Stimulated activated CD4-positive, alpha-beta T cell treated with anti-CD3 and anti-CD28 coated beads, Interleukin-15, amount 100 ng/mL, for 48 hours (primary cell): ENCODE data around the gene SH3D19.
"Not testable (repeated sequence)": the region's sequence is repeated elsewhere in the genome, so short reads cannot be mapped to it uniquely, and the experiment has no call there.

ENCODE experiments used
- DNase-seq, 2 donors: peaks; one replicate each; pipeline ENCODE4 v3.0.0-alpha.2; 2020; ENCODE audit warnings: low read depth in 2 of 2

SH3D19 gene

DNA sequence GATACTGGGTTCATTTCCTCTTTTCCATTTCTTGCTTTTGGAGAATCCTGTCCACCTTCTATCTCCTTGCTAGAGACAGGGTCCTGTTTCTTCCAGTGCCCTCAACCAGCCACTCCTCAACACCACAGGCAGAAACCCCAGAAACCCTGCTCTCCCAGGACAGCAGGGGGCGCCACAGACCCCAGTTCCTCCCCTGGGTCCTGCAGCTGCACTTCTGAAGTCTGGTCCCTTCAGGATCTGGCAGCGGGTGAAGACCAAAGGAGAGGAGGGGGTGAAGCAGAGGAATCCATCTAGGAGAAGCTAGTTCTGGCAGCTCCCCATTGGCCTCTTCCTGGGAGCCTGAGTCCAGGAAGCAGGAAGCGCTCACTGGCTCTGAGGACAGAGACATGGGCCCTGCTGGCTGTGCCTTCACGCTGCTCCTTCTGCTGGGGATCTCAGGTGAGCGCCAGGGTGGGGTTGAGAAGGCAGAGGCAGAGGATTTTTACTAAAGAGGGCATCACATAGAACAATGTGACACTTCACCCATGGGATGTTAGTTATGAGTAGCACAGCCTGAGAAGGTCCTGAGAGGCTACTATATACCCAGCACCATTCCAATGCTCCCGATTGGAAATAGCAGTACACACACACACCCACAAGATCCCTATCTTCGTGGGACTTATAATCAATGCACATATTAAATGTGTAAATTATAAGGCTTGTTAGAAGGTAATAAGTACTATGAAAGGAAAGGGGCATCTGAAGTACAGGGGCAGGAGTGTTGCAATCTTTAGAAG, 48.4 kb downstream of the SH3D19 start, which contains the start of gene PRSS48:
TSS of gene PRSS48 (plus strand) at position 375 of the 776 bp plus-strand sequence. CDS start at position 387, 12 bp downstream.
- peak; percentile 8 to 43 for DNase-seq

DNA sequence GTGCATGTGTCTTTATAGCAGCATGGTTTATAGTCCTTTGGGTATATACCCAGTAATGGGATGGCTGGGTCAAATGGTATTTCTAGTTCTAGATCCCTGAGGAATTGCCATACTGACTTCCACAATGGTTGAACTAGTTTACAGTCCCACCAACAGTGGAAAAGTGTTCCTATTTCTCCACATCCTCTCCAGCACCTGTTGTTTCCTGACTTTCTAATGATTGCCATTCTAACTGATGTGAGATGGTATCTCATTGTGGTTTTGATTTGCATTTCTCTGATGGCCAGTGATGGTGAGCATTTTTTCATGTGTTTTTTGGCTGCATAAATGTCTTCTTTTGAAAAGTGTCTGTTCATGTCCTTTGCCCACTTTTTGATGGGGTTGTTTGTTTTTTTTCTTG, 56.5 kb downstream of the SH3D19 start:
- not testable (repeated sequence) for DNase-seq

- DNase-seq = no peak
Observed at GRCh38 chr4:151267822-151268535, 57.4 kb downstream of the SH3D19 start.

DNA sequence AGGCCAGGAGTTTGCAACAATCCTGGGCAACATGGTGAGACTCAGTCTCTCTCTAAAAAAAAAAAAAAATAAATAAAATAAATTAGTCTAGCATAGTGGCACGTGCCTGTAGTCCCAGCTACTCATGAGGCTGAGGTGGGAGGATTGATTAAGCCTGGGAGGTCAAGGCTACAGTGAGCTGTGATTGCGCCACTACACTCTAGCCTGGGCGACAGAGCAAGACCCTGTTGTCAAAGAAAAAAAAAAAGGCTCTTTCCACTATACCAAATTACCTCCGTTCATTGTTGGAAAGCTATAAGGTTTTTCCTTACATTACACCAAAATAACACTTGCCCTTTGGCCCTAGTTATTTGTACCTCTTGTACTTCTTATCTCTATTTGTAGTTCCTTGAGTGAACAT, 58.3 kb downstream of the SH3D19 start:
- DNase-seq = no peak

- no peak for DNase-seq
Observed at GRCh38 chr4:151266497-151266896, 58.9 kb downstream of the SH3D19 start.

- DNase-seq = no peak
Observed at GRCh38 chr4:151263455-151263854, 62.0 kb downstream of the SH3D19 start.

DNA sequence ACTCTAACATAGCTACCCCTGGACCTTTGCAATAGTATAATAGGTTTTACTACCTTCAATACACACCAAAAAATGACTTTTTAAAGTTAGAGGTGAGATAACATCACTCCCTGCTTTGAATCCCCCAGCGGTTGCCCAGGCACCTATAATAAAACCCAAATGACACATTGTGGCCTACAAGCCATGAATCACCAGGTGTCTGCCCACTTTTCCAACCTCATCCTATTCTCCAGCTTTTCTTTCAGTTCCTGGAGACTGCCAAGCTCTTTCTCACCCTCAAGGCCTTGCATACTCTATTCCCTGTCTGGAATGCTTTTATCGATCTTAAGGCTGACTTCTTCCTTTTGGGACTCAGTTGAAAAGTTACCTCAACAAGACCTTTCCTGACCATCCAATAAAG, 64.9 kb downstream of the SH3D19 start:
- DNase-seq = no peak

DNA sequence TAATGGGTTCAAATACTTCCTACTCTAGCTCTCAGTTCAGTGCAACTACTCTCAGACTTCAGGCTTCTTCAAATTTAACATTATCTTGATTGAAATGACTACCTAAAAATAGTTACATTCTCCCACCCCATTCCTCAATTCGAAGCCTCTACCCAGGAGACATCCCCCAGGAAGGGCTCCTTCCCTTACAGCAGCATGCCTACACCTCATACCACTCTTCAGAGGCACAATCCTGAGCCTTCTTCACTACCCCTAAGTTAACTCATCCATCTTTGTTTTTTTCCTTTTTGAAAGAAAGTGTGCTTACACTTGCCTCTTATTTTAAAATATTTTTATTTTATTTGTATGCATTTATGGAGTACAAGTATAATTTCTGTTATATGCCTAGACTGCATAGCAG, 65.7 kb downstream of the SH3D19 start:
- DNase-seq = no peak

DNA sequence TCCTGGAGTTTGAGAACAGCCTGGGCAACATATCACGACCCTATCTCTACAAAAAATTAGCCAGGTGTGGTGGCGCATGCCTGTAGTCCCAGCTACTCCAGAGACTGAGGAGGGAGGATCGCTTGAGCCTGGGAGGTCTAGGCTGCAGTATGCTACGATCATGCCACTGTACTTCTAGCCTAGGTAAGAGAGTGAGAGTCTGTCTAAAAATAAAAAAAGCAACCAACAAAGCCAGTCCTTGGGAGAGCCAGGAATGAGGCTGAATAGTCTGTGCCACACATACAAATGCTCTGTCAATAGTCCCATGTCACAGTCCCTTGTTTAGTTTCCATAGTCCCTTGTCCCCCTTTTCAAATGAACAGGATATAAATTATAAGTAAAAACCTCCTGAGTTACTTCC, 67.7 kb downstream of the SH3D19 start:
- DNase-seq = no peak

- no peak for DNase-seq
Observed at GRCh38 chr4:151256134-151256533, 69.3 kb downstream of the SH3D19 start.

DNA sequence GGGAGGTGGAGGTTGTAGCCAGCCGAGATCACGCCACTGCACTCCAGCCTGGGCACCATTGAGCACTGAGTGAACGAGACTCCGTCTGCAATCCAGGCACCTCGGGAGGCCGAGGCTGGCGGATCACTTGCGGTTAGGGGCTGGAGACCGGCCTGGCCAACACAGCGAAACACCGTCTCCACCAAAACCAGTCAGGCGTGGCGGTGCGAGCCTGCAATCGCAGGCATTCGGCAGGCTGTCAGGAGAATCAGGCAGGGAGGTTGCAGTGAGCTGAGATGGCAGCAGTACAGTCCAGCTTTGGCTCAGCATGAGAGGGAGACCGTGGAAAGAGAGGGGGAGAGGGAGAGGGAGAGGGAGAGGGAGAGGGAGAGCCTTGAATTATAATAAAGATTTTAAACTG, 69.7 kb downstream of the SH3D19 start:
- DNase-seq = not testable (repeated sequence)

GRCh38 chr4:151255226-151255625, 70.2 kb downstream of the SH3D19 start:
- not testable (repeated sequence) for DNase-seq

DNA sequence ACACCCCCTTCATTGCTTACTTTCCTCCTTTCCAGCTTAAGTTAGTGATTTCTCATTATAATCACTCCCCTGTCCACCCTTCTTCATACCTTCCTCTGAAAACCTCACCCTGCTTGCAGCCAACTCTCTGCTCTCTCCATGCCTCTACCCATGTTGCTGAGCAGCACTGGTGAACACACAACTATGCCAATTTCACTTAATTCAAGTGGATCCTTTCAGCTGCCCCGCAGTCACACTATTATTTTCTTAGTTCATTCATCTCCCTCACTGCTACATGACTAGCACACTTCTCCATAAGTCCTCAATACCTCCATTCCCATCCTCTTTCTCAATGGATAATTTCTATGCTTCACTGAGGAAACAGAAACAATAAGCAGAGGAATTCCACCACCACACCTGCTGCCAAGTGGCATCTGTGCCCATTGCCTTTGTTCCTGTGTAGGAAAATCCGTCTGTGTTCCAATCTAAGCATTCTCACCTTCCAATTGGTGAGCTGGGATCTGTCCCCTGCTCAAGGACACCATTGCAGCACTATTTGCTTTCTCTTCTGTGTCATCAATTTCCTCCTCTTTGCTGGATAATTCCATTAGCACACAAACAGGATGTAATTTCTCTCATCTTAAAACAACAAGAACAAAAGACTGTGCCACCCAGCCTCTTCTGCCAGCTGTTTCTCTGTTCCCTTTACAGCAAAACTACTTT, 73.7 kb downstream of the SH3D19 start:
- DNase-seq = no peak

DNA sequence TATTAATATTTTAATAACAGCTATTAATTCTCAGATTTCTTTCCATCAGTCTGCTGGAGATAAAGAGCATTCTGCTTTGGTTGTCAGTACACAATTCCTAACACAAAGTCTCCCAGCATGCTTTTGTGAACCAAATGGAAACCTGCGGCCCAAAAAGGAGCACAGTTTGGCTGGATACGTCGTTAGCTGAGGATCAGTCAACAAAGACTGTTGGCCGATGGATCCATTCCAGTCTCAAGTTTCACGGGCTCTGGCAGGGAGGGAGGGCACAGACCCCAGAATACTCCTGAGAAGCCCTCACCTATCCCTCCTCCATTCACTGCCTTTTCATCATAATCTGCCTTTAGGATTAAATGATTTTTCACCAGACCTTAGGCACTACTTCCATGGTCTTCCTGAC, 74.7 kb downstream of the SH3D19 start:
- no peak for DNase-seq

DNA sequence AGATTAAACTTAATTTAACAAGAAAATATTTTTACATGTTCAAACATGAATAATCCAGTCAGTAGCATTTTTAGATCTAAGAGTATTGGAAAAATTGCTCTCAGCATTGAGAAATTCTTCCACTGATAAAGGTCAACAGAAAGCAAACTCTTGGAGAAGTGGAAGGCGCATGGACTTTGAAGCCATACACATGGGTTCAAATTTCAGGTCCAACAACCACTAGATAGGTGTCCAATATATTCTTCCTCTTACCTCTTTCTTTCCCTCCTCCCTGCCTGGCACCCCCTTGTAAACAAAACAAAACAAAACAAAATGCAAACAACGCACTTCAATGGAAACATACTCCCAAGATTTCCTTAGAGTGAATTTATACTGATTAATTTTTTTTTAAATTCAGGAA, 76.9 kb downstream of the SH3D19 start:
- DNase-seq = no peak

- no peak for DNase-seq
Observed at GRCh38 chr4:151247395-151247794, 78.0 kb downstream of the SH3D19 start.

GRCh38 chr4:151246742-151247141, 78.7 kb downstream of the SH3D19 start:
- no peak for DNase-seq

DNA sequence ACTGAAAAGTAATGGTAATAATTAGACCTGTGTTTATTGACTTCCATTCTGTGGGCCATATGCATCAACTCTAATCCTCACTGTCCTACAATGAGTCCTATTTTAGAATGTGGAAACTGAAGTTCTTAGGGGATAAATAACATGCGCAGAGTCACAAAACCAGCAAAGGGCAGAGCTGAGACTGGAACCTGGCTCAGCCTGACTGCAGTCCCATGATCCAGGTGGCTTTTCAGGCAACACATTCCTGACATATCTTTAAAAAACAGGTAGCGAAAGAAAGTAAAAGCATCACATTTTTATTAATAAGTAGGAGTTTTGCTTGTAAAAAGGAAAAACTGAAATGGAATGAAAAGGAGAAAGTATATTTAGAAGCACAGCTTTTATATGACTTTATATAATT, 83.1 kb downstream of the SH3D19 start:
- DNase-seq = no peak

GRCh38 chr4:151239608-151240007, 85.8 kb downstream of the SH3D19 start:
- DNase-seq = no peak

DNA sequence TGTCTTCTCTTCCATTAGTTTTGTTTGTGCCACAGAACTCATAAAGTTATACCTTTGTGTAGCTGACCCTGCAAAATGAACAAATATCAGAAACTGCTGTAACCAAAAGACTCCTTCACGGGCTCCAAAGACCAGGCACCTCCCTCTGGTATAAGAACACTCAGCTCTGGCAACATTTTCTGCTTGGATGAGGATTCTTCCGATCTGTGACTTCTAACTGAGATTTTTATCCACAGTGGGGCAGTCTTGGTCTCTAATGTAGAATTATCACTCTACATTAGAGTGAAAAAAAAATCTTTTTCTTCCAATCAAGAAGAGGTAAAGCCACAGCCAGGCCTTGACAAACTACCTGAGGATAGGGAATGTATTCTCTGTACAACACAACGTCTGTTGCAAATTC, 86.9 kb downstream of the SH3D19 start:
- DNase-seq = no peak

DNA sequence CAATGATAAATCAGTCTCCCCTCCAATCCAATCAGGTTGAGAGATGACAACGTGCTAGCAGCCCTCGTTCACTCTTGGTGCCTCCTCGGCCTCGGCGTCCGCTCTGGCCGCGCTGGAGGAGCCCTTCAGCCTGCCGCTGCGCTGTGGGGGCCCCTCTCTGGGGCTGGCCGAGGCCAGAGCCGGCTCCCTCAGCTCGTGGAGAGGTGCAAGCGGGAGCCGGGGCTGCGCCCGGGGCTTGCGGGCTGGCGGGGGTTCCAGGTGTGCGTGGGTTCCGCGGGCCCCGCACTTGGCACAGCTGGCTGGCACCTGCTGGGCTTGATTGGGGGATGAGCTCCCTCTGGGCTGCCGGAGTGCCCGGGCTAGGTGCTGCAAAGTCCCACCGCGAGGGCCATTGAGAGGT, 89.4 kb downstream of the SH3D19 start:
- DNase-seq = no peak

GRCh38 chr4:151235373-151235772, 90.0 kb downstream of the SH3D19 start:
- DNase-seq = not testable (repeated sequence)

- DNase-seq = no peak
Observed at GRCh38 chr4:151233600-151233999, 91.8 kb downstream of the SH3D19 start.
